OCI-LY3 (cell line): ENCODE data around the gene MRPS18A.

Experiments used
- H2AFZ ChIP-seq: fragments of 200-600, 300-600 bp; shearing (Covaris generic); 2 replicates; pipeline ENCODE4 v1.6.0; 2014; ENCODE audit warnings: antibody characterized with exemption, low read depth, low read length
- H3K27ac ChIP-seq: fragments of 200-600, 300-600 bp; sonication (generic); 2 replicates; pipeline ENCODE4 v1.5.1; 2014; ENCODE audit warnings: mild to moderate bottlenecking, low read length, moderate library complexity, mixed read lengths
- H3K27me3 ChIP-seq: fragments of 200-600, 300-600 bp; sonication (generic); 2 replicates; pipeline ENCODE4 v1.6.1; 2014; ENCODE audit warnings: low read depth, low read length, mixed read lengths
- H3K36me3 ChIP-seq: fragments of 200-600, 300-600 bp; sonication (generic); replicated peaks from 2 replicates; pipeline ENCODE3; 2014; ENCODE audit warnings: low read depth, low read length, mixed read lengths
- H3K4me1 ChIP-seq: fragments of 300-600, 200-600 bp; sonication (generic); 2 replicates; pipeline ENCODE4 v1.6.1; 2014; ENCODE audit warnings: low read length, mixed read lengths
- H3K4me2 ChIP-seq: fragments of 200-600, 300-600 bp; sonication (generic); 2 replicates; pipeline ENCODE4 v1.6.1; 2014; ENCODE audit warnings: low read length, mixed read lengths
- H3K4me3 ChIP-seq: fragments of 300-600, 200-600 bp; sonication (generic); 2 replicates; pipeline ENCODE4 v1.5.1; 2014; ENCODE audit warnings: antibody characterized with exemption, mild to moderate bottlenecking, low read length, moderate library complexity
- H3K79me2 ChIP-seq: fragments of 300-600, 200-600 bp; shearing (Covaris generic); 2 replicates; pipeline ENCODE4 v1.6.1; 2014; ENCODE audit warnings: mild to moderate bottlenecking, low read length, mixed read lengths
- H3K9ac ChIP-seq: fragments of 300-600, 200-600 bp; shearing (Covaris generic); 2 replicates; pipeline ENCODE4 v1.6.0; 2014; ENCODE audit warnings: mild to moderate bottlenecking, low read length, moderate library complexity
- H3K9me3 ChIP-seq: fragments of 200-600, 300-600 bp; shearing (Covaris generic); 2 replicates; pipeline ENCODE4 v1.6.1; 2014; ENCODE audit warnings: low read length, mixed read lengths; ENCODE audit not compliant: insufficient read depth
- H4K20me1 ChIP-seq: fragments of 200-600, 300-600 bp; sonication (generic); 2 replicates; pipeline ENCODE4 v1.6.1; 2016; ENCODE audit warnings: low read length, mixed read lengths; ENCODE audit not compliant: insufficient read depth
- EZH2phosphoT487 ChIP-seq: fragments of 200-600 bp; shearing (Covaris generic); IDR thresholded peaks from 2 replicates; pipeline ENCODE4 v1.6.1; 2018; ENCODE audit warnings: antibody characterized with exemption, mixed run types, low read depth
- TF ChIP-seq, protein P1 (sequence below): fragments of 200-600, 300-600 bp; sonication (generic); IDR thresholded peaks from 2 replicates; pipeline ENCODE4 v1.5.1; 2014; ENCODE audit warnings: antibody characterized with exemption, low read length, low read depth

Gene MRPS18A

DNA sequence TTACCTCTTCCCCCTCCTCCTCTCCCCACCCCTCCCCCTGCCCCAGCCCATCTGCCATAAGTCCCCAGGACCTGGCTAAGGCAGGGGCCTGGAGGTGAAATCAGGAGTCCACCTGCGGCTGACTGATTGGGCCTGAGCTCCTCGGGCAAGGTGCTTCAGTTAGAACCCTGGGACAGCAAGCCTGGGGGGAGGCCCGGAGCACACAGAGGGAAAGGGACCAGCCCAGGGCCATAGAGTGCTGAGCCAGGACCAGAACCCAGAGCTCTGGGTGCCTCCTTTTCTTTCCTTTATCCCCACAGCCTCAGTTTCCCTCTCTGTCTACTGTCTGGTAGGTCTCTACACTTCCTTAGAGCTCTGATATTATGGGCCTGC, 46.7 kb upstream of the MRPS18A start:
- Histone ChIP-seq H4K20me1 (no peaks in the 10 kb centered on the region), H3K4me1 (peaks cover 14% of the 10 kb centered on the region), H3K27me3 (no peaks in the 10 kb centered on the region), H3K4me2 (0 out of 2 replicates have a peak overlapping the region, but pooled peaks have one; percentile 3), H3K79me2 (no peaks in the 10 kb centered on the region), H3K4me3 (no peak overlapping the region), H3K9ac (no peak overlapping the region), H3K36me3 (no peaks in the 10 kb centered on the region), H3K27ac (no peak overlapping the region), H3K9me3 (peaks cover 14% of the 10 kb centered on the region; the same call in 1 of the 2 replicates), H2AFZ (peak overlapping the region; percentile 62; the same call in 1 of the 2 replicates)
- TF ChIP-seq EZH2phosphoT487: no peak
- TF ChIP-seq, protein P1, sequence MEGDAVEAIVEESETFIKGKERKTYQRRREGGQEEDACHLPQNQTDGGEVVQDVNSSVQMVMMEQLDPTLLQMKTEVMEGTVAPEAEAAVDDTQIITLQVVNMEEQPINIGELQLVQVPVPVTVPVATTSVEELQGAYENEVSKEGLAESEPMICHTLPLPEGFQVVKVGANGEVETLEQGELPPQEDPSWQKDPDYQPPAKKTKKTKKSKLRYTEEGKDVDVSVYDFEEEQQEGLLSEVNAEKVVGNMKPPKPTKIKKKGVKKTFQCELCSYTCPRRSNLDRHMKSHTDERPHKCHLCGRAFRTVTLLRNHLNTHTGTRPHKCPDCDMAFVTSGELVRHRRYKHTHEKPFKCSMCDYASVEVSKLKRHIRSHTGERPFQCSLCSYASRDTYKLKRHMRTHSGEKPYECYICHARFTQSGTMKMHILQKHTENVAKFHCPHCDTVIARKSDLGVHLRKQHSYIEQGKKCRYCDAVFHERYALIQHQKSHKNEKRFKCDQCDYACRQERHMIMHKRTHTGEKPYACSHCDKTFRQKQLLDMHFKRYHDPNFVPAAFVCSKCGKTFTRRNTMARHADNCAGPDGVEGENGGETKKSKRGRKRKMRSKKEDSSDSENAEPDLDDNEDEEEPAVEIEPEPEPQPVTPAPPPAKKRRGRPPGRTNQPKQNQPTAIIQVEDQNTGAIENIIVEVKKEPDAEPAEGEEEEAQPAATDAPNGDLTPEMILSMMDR: no peak

DNA sequence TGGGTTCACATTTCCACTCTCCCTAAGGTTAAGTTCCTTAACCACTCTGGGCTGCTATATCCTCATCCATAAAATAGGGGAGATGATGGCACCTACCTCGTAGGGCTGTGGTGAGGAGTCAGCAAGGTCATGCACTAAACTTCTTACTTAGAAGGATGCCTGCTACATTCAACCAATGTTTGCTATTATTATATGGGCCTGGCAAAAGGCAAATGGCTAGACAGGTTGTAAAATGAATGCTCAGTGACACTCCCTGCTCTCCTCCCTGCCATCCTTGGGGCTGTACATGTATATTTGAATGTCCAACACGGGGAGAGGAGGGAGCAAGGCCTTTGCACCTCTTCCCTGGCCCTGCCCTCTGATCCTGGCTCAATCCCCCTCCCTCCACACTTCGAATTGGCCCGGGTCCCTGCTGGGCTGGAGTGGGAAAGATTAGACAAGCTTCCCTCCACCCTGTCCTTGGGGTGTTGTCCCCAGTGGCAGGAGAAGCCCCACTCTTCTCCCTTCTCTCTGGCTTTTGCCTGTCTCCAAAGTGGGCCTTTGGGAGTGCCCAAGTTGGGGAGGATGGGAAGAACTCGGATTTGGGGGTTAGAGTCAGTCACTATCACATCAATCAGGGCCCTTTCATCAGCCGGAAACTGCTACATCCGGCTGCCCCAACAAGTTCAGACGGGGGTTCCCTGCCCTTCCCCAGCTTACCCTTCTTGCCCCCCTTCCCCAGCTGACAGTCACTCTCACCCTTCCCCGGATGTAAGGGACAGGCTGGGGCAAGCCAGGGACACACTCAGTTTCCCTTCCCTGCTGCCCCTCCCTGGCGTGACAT, 46.1 kb upstream of the MRPS18A start:
- Histone ChIP-seq H3K4me1 (peaks cover 14% of the 10 kb centered on the region), H3K27ac (no peak overlapping the region), H3K27me3 (no peaks in the 10 kb centered on the region), H3K9me3 (peaks cover 14% of the 10 kb centered on the region; the same call in 1 of the 2 replicates), H3K79me2 (no peaks in the 10 kb centered on the region), H4K20me1 (no peaks in the 10 kb centered on the region), H3K36me3 (no peaks in the 10 kb centered on the region), H3K9ac (no peak overlapping the region), H3K4me3 (no peak overlapping the region), H3K4me2 (0 out of 2 replicates have a peak overlapping the region, but pooled peaks have one; percentile 3), H2AFZ (peak overlapping the region; percentile 62)
- no peak for TF ChIP-seq EZH2phosphoT487
- TF ChIP-seq, protein P1: no peak

DNA sequence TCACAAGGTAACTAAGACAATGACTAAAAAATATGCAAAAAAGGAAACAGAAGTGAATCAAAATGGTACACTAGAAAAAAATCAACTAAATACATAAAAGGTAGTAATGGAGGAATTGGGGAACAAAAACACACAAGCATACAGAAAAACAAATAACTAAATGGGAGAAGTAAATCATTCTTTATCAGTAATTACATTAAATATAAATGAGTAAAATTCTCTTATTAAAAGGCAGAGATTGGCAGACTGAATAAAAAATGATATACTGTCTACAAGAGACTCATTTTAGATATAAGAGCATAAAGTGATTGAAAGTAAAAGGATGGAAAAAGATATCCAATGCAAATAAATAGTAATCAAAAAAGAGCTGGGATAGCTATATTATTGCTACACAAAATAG, 43.0 kb upstream of the MRPS18A start:
- TF ChIP-seq, protein P1: no peak
- no peak for TF ChIP-seq EZH2phosphoT487
- peaks cover 14% of the 10 kb centered on the region; the same call in 1 of the 2 replicates for H3K9me3 ChIP-seq
- peaks cover 19% of the 10 kb centered on the region for H3K4me1 ChIP-seq
- H3K27ac ChIP-seq: no peak overlapping the region
- H2AFZ ChIP-seq: no peak overlapping the region
- H3K4me3 ChIP-seq: no peak overlapping the region
- no peaks in the 10 kb centered on the region for H3K79me2 ChIP-seq
- H3K4me2 ChIP-seq: no peak overlapping the region
- no peak overlapping the region for H3K9ac ChIP-seq
- H3K36me3 ChIP-seq: no peaks in the 10 kb centered on the region
- H4K20me1 ChIP-seq: no peaks in the 10 kb centered on the region
- no peaks in the 10 kb centered on the region for H3K27me3 ChIP-seq

DNA sequence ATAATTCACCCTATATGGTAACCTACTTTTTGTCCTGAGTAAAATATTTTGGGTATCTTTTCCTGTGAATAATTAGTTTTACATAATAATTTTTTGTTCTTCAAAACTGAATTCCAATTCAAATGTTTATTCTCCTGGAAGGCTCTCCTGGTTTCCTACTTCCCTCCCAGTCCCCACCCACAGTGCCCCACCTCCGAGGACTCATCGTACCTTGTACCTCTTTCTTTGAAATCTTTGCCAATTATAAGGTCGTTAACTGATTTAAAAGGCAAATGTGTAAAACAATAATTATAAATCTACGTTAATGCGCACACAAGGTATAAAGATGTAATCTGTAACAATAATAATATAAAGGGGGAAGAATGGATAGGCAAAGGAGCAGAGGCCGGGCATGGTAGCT, 41.9 kb upstream of the MRPS18A start:
- Histone ChIP-seq H4K20me1 (no peaks in the 10 kb centered on the region), H3K27me3 (no peaks in the 10 kb centered on the region), H3K36me3 (no peaks in the 10 kb centered on the region), H3K79me2 (no peaks in the 10 kb centered on the region), H3K4me1 (peaks cover 27% of the 10 kb centered on the region), H3K9me3 (peaks cover 14% of the 10 kb centered on the region; the same call in 1 of the 2 replicates), H3K27ac (no peak overlapping the region), H3K4me2 (no peak overlapping the region), H3K9ac (no peak overlapping the region), H3K4me3 (no peak overlapping the region), H2AFZ (no peak overlapping the region)
- TF ChIP-seq, protein P1: no peak
- TF ChIP-seq EZH2phosphoT487: no peak
